GM21360 (cell line): Measurements from ENCODE around the gene VSTM1.

ENCODE experiments used
- ATAC-seq: cut with Tn5 transposase; IDR thresholded peaks from one replicate; pipeline ENCODE4 v1.9.1; 2021; ENCODE audit warnings: mild to moderate bottlenecking, moderate library complexity; ENCODE audit not compliant: unreplicated experiment

Gene VSTM1

DNA sequence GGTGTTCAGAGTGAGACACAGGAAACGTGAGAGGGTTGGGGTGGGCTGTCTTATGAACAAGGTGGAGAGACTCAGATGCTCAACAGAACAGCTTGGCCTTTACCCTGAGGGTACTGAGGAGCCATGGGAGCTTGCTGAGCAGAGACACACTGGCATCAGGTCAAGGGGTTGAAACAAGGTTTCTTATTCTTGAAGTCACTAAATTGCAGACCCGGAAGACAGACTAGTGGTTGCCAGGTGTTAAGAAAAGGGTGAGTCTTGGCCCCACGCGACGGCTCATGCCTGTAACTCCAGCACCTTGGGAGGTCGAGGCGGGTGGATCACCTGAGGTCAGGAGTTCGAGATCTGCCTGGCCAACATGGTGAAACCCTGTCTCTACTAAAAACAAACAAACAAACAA is 49.8 kb downstream of the VSTM1 start:
- no peak for ATAC-seq

DNA sequence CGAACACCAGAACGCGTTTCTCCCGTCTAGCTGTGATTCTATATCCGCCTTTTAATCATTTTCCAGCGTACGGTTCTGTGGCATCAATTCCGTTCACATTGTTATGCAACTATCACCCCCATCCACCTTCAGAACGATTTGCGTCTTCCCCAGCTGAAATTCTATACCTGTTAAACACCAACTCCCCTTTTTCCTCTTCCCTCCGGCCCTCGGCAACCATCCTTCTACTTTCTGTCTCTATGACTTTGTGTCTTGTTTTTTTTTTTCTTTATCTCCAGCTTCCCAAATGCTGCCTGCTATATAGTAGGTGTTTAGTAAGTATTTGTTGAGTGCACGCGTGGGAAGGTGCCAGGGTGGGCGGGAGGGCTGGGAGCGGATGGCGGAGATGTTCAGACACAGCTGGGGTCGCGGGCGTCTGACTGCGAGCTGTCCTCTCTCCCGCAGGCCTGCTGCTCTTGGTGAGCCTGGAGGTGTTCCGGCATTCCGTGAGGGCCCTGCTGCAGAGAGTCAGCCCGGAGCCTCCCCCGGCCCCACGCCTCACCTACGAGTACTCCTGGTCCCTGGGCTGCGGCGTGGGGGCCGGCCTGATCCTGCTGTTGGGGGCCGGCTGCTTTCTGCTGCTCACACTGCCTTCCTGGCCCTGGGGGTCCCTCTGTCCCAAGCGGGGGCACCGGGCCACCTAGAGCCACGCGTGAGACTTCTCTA is 52.0 kb downstream of the VSTM1 start:
- ATAC-seq, result no peak

DNA sequence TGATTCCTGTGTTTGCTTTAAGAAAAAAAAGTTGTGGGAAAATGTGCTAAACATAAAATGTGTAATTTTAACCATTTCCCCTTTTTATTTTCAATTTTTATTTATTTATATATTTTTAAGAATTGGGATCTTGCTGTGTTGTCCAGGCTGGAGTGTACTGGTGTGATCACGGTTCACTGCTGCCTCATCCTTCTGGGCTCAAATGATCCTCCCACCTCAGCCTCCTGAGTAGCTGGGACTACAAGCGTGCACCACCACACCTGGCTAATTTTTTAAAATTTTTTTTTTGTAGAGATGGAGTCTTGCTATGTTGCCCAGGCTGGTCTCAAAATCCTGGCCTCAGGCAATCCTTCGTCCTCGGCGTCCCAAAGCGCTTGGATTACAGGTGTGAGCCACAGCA is 53.2 kb downstream of the VSTM1 start:
- no peak for ATAC-seq

DNA sequence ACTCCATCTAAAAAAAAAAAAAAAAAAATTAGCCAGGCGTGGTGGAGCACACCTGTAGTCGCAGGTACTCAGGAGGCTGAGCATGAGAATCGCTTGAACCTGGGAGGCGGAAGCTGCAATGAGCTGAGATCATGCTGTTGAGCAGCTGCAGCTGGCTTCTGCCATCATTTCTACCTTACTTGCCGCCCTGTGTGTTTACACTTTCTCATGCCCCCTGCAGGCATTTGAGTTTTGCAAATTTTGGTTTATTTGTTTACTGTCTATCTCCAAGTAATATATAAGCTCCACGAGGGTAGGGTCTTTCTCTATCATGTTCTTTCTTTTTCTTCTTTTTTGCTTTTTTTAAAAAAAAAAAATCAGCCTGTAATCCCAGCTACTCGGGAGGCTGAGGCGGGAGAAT is 54.3 kb downstream of the VSTM1 start:
- ATAC-seq, result no peak

DNA sequence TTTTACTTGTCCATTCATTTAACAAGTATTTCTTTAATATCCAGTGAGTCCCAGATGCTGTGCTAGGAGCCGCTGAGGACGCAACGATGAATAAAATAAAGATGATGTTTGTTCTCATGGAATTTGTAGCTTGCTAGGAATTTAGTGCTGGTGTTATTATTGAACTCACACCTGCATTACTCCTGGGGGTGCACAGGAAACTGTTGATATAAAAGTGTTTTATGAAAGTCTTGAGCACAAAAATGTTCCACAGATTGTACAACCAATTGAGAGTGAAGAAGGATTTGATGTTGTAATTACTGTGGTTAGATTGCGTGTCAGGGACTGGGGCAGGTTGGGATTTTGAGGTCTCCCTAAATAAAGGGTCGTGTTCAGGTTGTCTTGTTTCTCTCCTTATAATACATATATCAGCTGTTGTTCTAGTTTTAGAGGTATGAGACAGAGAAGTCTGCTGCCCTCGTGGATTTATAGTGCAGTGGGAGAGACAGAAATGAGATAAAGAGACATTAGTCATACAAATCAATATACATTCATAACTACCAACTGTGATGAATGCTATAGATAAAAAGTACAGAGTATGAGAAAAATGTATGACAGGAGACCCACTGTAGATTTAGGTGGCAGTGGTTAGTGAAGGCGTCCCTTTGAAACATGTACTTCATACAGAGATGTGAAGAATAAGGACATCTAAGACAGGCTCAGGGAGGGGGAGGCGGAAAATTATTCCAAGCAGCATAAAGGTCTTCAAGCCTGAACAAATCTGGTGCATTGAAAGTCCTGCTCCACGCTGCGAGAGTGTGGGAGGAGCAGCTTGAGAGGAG is 61.0 kb downstream of the VSTM1 start:
- ATAC-seq, result no peak

DNA sequence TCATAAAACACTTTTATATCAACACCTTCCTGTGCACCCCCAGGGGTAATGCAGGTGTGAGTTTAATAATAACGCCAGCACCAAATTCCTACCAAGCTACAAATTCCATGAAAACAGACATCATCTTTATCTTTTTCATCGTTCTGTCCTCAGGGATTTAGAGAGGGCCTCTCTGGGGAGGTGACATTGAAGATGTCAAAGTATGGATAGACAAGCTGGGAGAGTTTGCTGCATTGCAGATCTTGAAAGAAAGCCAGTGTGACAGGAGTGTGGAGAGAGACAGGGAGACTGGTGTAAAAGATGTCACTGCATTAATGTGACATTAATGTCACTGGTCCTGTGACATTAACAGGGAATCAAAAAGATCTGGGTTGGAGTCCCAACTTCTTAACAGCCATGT is 62.2 kb downstream of the VSTM1 start:
- no peak for ATAC-seq

DNA sequence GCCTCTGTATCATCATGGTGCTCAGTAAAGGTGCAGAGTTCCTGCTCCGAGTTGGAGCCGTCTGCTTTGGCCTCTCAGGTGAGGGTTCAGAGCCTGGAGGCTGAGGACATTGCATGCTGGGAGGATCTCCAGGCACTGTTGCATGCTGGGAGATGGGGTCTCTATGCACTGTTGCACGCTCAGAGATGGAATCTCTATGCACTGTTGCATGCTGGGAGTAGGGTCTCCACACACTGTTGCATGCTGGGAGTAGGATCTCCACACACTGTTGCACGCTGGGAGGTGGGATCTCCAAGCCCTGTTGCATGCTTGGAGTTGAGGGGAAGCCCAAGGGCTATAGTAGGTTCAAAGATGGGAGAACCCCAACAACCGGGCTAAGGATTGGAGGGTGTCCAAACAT is 64.0 kb downstream of the VSTM1 start:
- ATAC-seq, result no peak

DNA sequence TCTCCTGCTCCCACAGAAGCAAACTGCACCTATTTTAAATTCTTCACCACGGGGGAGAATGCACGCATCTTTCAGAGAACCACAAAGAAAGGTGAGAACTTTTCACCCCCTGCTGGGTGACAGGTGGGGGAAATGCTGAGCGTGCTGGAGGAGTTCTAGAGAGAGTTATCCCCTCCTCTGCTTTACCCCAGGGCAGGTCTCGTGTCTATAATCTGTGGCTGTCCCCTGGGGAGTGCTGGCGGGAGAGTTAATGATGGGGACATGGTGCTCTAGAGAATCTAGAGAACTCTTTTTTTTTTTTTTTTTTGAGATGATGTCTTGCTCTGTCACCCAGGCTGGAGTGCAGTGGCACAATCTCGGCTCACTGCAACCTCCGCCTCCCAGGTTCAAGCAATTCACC is 65.5 kb downstream of the VSTM1 start:
- no peak for ATAC-seq

DNA sequence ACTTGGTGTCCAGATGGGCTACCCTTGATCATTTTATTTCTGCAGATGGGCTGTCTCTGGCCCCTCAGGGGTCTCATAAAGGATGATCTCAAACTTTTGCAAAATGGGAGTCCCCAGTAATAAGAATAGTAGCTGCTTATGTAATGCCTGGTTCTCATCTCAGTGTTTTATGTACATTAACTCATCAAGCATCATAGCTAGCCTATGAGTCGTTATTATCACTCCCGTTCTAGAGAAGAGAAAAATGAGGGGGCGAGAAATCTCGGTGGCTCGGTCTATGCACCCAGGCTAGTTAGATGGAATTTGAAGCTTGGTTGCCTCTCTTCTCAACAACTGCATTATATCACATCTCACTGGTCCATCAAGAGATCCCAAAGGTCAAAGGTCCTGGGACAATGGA is 68.9 kb downstream of the VSTM1 start:
- ATAC-seq, result no peak

DNA sequence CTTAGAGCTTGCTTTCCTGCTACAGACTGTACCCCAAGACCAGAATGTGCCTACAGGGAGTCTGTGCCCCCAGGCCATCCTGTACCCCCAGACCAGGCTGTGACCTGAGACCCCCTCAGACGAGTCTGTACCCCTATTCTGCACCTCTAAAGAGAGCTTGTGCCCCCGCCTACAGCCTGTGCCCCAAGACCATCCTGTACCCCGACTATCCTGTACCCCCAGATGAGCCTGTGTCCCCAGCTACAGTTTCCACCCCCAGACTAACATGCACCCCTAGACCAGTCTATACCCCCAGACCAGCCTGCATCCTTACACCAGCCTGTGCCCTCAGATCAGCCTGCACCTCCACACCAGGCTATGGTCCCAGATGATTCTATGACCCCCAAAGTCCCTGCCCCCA is 70.2 kb downstream of the VSTM1 start:
- ATAC-seq, result no peak

DNA sequence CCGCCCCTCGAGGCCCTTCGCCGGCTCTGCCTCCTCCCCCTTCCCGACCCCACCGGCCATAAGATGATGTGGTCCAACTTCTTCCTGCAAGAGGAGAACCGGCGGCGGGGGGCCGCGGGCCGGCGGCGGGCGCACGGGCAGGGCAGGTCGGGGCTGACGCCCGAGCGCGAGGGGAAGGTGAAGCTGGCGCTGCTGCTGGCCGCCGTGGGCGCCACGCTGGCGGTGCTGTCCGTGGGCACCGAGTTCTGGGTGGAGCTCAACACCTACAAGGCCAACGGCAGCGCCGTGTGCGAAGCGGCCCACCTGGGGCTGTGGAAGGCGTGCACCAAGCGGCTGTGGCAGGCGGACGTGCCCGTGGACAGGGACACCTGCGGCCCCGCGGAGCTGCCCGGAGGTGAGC is 70.9 kb downstream of the VSTM1 start:
- ATAC-seq, result no peak

DNA sequence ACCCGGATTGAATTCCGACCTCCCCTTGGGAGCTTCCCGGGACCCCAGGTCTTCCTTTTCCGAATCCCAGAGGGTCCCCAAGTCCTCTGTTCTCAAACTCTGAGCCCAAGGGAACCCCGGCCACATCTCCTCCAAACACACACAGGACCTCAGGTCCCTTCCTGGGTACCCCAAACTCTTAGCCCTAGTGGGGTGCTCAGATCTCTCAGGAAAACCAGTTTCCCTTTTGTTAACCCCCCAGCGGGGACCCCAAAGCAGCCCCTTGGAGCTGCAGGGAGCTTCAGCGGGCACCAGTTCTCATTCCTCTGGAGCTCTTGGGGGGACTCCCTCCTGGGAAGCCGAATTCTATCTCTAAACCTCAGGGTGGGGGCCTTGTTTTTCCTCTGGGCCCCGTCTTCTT is 71.5 kb downstream of the VSTM1 start:
- ATAC-seq, result no peak

DNA sequence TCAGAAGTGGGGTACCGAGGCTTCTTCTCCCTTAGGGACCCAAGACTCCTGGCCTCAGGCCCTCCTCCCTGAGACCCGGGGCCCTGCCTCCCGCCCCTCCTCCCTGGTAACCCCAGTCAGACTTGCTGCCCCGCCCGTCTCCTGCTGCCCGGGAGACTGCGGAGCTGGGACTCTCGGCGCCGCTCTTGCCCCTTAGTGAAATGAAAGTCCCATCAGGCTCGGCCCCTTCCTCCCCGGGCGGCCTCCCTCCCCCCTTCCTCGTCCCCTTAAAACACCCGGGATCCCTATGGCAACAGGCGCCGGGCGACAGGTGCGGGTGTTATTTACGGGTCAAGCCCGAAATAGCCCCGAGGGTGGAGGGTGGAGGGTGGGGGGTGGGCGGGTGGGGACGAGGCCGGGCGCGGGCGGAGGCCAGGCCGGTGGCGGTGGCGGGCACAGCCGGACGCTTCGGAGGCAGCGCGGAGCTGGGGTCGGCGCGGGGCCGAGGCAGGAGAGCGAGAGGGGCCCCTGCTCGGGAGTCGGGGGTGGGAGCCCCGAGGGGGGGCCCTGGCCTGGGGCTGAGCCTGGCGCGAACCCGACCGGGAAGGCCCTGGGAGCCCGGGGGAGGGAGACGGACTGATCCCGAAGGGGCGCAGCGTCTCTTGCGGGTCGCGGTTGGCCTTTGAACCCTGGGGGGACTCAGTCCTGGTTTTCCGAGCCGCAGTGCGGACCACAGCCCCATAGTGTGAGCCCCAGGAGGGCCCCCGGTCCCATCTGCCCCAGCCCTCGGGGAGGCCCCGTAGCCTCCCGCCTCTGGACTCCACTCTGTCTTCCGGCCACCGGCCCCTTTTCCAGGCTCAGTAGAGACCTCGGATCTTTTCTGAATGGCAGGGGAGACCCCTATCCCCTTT is 72.2 kb downstream of the VSTM1 start, which contains the start of gene CACNG6:
CACNG6 (plus strand) TSS at position 414 of the 890 bp plus-strand sequence. CDS start 1,241 bp downstream, outside the sequence.
- no peak for ATAC-seq
